Activated CD4-positive, alpha-beta memory T cell treated with anti-CD3 and anti-CD28 coated beads for 36 hours (primary cell): ENCODE results near the gene ZC3H12C. TPM values are rescaled to one million over a fixed set of nuclear protein-coding genes. Genes with fewer than 3 reads are reported as not detected.

Source experiments
- CTCF ChIA-PET: fragments of 350-600 bp; sonication (Branson Sonifier 250); formaldehyde crosslinking; loops from one replicate; lab custom pipeline; 2021; ENCODE audit warnings: antibody characterized with exemption, inconsistent platforms; lab: Charles Lee
- POLR2A ChIA-PET: fragments of 350-600 bp; sonication (Branson Sonifier 250); formaldehyde crosslinking; loops from one replicate; lab custom pipeline; 2021; ENCODE audit warnings: antibody characterized with exemption; lab: Charles Lee
- DNase-seq: peaks from one replicate; pipeline ENCODE4 v3.0.0-alpha.2; 2020
- H3K27ac Mint-ChIP-seq: one replicate; pipeline ENCODE4 v1.8.0; 2021; ENCODE audit warnings: mixed read lengths
- H3K27me3 Mint-ChIP-seq: one replicate; pipeline ENCODE4 v1.8.0; 2021; ENCODE audit warnings: mixed read lengths
- H3K36me3 Mint-ChIP-seq: one replicate; pipeline ENCODE4 v1.8.0; 2021; ENCODE audit warnings: mixed read lengths
- H3K4me1 Mint-ChIP-seq: one replicate; pipeline ENCODE4 v1.8.0; 2021; ENCODE audit warnings: low read depth, mixed read lengths
- H3K4me3 Mint-ChIP-seq: one replicate; pipeline ENCODE4 v1.8.0; 2021; ENCODE audit warnings: mild to moderate bottlenecking, mixed read lengths
- H3K9me3 Mint-ChIP-seq: one replicate; pipeline ENCODE4 v1.8.0; 2021; ENCODE audit warnings: mixed read lengths
- intact Hi-C: fragments of 100-400 bp; cut with micrococcal nuclease; formaldehyde crosslinking; loops from one replicate; pipeline ENCODE4 v1.15.1; 2023
- total RNA-seq, 2 experiments: library from RNA; stranded (reverse); gene quantifications; one replicate each; pipeline ENCODE4 v1.2.3, GENCODE V29; 2021

Gene ZC3H12C
- total RNA-seq, 2 experiments from 2014 or later: 0.46 to 0.69 TPM

DNA sequence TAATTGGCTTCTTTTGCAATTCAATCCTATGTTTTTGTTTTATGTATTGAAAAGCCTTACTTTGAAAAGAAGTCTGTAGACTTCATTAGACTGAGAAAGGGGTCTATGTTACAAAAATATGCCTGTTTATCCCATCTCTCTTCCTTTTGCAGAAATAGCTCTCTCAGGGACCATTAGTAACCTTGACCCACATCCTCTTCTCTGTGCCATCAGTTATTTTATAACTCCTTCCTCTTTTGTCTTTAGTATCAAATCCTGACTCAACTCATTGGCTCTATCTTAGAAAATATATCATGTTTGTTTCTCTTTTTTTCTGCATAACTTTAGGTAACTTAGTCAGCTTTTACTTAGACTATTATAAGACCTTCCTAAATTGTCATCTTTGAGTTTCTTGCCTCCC, 20.3 kb downstream of the ZC3H12C start:
- no peak for DNase-seq
- no peaks in the 10 kb centered on the region for H3K4me1 Mint-ChIP-seq
- POLR2A ChIA-PET: no interaction called here
- H3K36me3 Mint-ChIP-seq: no peaks in the 10 kb centered on the region
- intact Hi-C loops: no loop called here
- no peaks in the 10 kb centered on the region for H3K9me3 Mint-ChIP-seq
- CTCF ChIA-PET: no interaction called here
- H3K4me3 Mint-ChIP-seq: no peak overlapping the region
- peaks cover 4% of the 10 kb centered on the region for H3K27me3 Mint-ChIP-seq
- no peak overlapping the region for H3K27ac Mint-ChIP-seq

DNA sequence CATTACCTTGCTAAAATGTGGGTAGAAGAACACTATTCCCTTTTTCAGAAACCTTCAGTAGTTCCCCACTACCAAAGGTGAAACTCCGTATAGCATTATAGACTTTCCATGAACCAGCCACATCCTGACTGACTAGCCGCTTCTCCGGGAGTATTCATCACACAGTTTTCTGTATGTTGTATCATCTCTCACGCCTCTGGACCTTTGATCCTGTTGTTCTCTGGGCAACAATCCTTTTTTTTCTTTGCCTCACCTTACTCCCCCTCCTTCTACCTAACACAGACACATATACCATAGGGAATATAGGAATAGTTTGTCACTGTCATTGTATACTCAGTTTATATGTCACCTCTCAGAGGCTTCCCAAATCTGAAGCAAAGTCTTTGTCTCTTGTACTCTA, 20.8 kb downstream of the ZC3H12C start:
- no peak for DNase-seq
- Mint-ChIP-seq H3K4me1 (no peaks in the 10 kb centered on the region), H3K27me3 (peaks cover 4% of the 10 kb centered on the region), H3K4me3 (no peak overlapping the region), H3K27ac (no peak overlapping the region), H3K9me3 (no peaks in the 10 kb centered on the region), H3K36me3 (no peaks in the 10 kb centered on the region)
- ChIA-PET POLR2A (no interaction called here), CTCF (interaction anchor here (1.0 kb wide), 1 partner anchor 72 kb away, joined by 3 read pairs; no protein-coding TSS in a partner anchor)
- intact Hi-C loops: no loop called here

DNA sequence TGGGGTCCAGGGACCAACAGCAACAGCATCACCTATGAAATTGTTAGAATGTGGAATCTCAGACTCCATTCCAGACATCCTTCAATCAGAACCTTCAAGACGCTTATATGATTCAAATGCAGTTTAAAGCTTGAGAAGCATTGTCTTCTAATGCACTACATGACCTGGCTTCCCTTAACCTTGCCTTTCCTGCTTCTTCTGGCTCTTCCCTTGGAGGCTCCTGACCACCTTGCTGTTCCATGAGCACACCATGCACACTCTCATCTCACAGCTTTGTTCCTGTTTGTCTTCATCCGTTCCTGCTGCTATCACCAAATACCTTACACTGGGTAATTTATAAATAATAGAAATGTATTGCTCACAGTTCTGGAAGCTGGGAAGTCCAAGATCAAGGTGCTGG, 26.1 kb downstream of the ZC3H12C start:
- peaks cover 2% of the 10 kb centered on the region for H3K27me3 Mint-ChIP-seq
- H3K4me3 Mint-ChIP-seq: no peak overlapping the region
- no peaks in the 10 kb centered on the region for H3K4me1 Mint-ChIP-seq
- no peaks in the 10 kb centered on the region for H3K36me3 Mint-ChIP-seq
- DNase-seq: no peak
- no peak overlapping the region for H3K27ac Mint-ChIP-seq
- H3K9me3 Mint-ChIP-seq: no peaks in the 10 kb centered on the region
- ChIA-PET POLR2A (no interaction called here), CTCF (no interaction called here)
- intact Hi-C loops: no loop called here

DNA sequence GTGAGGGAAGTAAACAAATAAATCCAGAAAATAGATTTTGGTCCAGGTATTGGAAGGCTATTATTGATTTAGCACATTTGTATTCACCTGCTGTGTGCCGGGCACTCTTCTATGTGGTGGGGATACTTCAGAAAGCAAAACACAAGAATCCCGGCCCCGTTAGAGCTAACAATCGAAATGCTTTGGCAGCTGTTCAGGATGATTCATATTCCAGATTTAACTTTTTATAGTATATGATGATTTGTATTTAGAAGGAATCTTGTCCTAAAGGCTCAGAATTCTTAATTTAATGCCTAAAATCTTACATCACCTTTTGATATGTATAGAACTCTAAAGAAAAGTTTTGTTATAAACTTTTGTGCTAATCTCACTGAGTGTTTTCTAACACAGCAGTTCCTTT, 28.0 kb downstream of the ZC3H12C start:
- CTCF ChIA-PET: no interaction called here
- no peaks in the 10 kb centered on the region for H3K36me3 Mint-ChIP-seq
- POLR2A ChIA-PET: no interaction called here
- no peak for DNase-seq
- no peaks in the 10 kb centered on the region for H3K4me1 Mint-ChIP-seq
- peaks cover 2% of the 10 kb centered on the region for H3K27me3 Mint-ChIP-seq
- no peak overlapping the region for H3K27ac Mint-ChIP-seq
- intact Hi-C loops: no loop called here
- H3K4me3 Mint-ChIP-seq: no peak overlapping the region
- H3K9me3 Mint-ChIP-seq: no peaks in the 10 kb centered on the region

DNA sequence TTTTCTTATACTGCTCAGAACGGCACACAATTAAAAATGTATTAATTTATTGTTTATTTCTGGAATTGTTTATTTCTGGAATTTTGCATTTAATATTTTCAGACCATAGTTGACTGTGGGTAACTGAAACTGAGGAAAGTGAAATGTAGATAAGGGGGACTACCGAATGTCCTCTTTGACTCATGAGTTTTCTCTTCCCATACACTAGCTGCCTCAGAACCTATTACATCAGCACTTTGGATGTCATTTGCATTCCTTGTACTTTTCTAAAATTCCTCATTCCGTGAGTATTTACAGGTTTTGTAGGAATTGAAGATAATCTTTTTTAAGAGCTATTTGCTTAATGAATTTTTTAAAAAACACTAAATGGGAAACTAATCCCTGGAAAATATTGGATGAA, 29.8 kb downstream of the ZC3H12C start:
- H3K4me1 Mint-ChIP-seq: no peaks in the 10 kb centered on the region
- no peak for DNase-seq
- ChIA-PET POLR2A (no interaction called here), CTCF (no interaction called here)
- H3K27ac Mint-ChIP-seq: no peak overlapping the region
- no peaks in the 10 kb centered on the region for H3K36me3 Mint-ChIP-seq
- H3K27me3 Mint-ChIP-seq: peaks cover 4% of the 10 kb centered on the region
- H3K4me3 Mint-ChIP-seq: no peak overlapping the region
- H3K9me3 Mint-ChIP-seq: no peaks in the 10 kb centered on the region
- intact Hi-C loops: no loop called here

DNA sequence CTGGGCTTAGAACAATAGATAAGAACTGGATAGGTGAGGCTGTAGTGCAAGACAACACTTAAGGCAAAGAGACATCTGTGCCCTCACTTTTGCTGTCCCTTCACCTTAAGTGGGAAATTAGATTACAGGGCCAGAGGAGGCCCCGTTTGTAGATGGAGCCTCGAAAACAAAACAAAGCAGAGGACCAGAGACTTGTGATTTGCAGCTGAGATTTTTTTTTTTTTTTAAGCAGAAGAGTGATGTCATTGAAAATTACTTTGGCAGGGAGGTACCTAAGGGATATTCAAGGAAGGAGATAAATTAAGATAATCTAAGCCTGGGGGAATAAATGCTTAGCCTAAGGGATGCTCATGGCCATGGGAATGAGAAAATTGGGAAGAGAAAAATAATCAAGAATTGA, 31.4 kb downstream of the ZC3H12C start:
- Mint-ChIP-seq H3K36me3 (no peaks in the 10 kb centered on the region), H3K4me3 (no peak overlapping the region), H3K27me3 (peaks cover 4% of the 10 kb centered on the region), H3K9me3 (no peaks in the 10 kb centered on the region), H3K27ac (no peak overlapping the region), H3K4me1 (no peaks in the 10 kb centered on the region)
- POLR2A ChIA-PET: no interaction called here
- DNase-seq: no peak
- intact Hi-C loops: no loop called here
- CTCF ChIA-PET: no interaction called here

DNA sequence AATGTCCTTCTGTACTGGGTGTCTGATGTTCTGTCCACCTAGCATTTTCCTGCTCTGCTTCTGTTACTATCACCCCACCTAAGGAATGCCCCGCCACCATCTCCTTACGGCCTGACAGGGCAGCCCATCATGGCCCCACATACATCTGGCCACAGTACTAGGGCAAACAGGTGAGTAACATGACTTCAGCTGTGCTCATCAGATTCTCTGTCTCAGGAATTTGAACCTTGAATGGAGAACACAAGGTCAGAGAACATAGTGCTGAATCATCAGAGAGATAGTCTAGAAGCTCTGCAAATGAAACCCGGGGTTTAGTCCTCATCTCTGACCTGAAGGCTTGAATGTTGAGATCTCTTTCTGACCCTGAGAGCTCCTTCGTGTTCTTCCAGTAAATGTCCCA, 32.4 kb downstream of the ZC3H12C start:
- no peak overlapping the region for H3K4me3 Mint-ChIP-seq
- DNase-seq: no peak
- no peaks in the 10 kb centered on the region for H3K36me3 Mint-ChIP-seq
- intact Hi-C loops: no loop called here
- CTCF ChIA-PET: no interaction called here
- no peak overlapping the region for H3K27ac Mint-ChIP-seq
- H3K9me3 Mint-ChIP-seq: no peaks in the 10 kb centered on the region
- peaks cover 4% of the 10 kb centered on the region for H3K27me3 Mint-ChIP-seq
- POLR2A ChIA-PET: no interaction called here
- H3K4me1 Mint-ChIP-seq: no peaks in the 10 kb centered on the region

DNA sequence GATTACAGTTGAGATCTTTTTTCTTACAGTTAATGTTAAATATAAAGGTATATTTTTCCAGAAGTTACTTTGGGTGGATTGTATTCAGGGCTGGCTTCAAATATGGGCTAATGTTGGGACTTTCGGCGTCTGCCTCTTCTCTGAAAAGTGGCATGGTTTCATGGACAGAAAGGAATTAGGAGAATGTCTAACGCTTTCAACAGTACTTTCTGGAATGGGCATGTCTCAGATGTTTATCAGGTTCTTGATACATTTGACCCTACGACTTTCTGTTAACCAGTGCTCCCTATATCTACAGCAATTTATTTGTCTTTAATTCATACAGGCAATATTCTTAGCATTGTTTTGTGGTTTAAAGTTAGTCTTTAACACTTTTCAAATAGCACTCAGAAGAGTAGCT, 33.7 kb downstream of the ZC3H12C start:
- no peaks in the 10 kb centered on the region for H3K4me1 Mint-ChIP-seq
- CTCF ChIA-PET: no interaction called here
- peaks cover 10% of the 10 kb centered on the region for H3K27me3 Mint-ChIP-seq

DNA sequence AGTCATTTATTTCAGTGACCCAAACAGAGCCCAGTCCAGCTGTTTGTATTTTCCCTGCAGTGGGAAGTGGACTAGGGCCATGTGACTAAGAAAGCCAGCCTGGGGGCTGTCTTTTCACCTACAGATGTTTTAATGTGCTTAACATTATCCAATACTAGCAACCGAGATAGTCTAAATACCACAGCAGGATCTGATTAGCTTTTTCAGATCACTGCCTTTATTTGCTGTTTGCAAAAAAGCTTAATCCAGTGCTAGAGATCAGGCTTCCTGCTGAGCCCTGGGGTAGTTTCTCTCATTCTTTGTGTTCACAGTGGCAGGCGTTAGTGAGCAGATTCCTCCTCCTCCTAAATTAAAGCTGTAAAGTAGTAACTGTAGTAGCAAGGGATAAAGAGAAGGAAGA, 35.0 kb downstream of the ZC3H12C start:
- ChIA-PET CTCF (interaction anchor here (0.7 kb wide), 1 partner anchor 248 kb away, joined by 4 read pairs; no protein-coding TSS in a partner anchor), POLR2A (no interaction called here)
- no peak for DNase-seq
- Mint-ChIP-seq H3K27ac (no peak overlapping the region), H3K36me3 (no peaks in the 10 kb centered on the region), H3K27me3 (peaks cover 10% of the 10 kb centered on the region), H3K4me3 (no peak overlapping the region), H3K9me3 (no peaks in the 10 kb centered on the region), H3K4me1 (no peaks in the 10 kb centered on the region)
- intact Hi-C loops: no loop called here

More for the DNA sequence above, 33.7 kb downstream of the ZC3H12C start:
- Mint-ChIP-seq H3K9me3 (no peaks in the 10 kb centered on the region), H3K36me3 (no peaks in the 10 kb centered on the region), H3K4me3 (no peak overlapping the region), H3K27ac (no peak overlapping the region)
- intact Hi-C loops: no loop called here
- DNase-seq: no peak
- POLR2A ChIA-PET: no interaction called here

DNA sequence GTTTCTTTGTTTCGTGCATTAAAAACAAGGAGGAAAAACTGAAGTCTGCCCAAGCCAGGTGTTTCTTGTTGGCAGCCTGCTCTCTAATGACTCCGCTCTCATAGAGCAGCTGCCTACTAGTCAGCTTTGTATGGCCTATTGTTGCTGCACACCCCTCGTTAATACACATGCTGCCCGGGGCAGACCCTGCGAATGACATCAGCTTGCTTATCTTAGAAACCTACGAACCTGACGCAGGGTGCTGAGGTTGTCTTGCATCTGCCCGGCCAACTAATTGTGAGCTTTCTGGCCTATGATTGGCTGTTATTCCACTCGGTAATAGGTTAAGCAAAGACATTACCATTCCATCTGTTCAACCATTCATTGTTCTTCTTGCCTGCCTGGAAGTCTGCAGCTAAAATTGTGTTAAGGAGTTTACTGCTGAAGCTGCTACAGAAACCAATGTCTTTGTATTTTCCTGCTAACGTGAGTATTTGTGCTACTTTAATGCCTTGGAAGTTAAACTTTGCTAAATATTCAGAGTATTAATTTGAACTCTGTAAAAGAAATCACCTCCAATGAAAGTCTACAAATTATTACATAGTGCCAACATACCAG, 37.5 kb downstream of the ZC3H12C start:
- DNase-seq: no peak
- H3K4me1 Mint-ChIP-seq: no peaks in the 10 kb centered on the region
- no peak overlapping the region for H3K27ac Mint-ChIP-seq
- ChIA-PET CTCF (no interaction called here), POLR2A (no interaction called here)
- peaks cover 8% of the 10 kb centered on the region for H3K27me3 Mint-ChIP-seq
- no peak overlapping the region for H3K4me3 Mint-ChIP-seq
- intact Hi-C loops: no loop called here
- no peaks in the 10 kb centered on the region for H3K36me3 Mint-ChIP-seq
- no peaks in the 10 kb centered on the region for H3K9me3 Mint-ChIP-seq

DNA sequence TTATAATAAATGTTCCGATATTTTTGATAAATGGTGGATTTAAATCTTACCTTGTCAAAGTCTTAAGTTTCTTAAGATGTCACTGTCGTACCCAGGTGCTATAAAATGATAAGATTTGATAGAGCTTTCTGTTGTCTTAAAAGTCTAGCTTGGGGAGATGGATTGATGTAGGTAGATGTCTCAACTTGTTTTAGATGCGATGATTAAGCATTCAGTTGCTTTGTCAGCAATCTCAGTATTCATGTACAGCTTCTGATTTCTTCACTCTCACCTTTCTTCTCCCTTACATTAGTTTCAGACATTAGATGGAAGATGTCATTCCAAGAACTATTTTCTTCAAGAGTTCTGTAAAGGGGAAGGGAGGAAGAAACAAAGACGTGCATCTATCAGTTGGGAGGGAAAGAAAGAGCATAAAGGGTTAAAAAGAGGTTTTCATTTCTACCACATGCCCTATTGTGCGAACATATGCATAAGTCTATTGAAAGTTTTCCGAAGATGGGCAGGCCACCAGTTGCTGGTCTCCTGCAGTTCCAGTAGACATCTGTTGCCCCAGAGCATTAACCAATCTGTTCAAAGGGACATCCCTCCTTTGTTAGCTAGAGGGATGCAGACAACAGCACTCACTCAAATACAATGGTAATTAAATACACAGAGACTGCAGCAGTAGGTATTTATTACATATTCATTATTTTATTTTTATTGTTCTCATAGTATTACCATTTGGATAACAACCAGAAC, 38.4 kb downstream of the ZC3H12C start:
- POLR2A ChIA-PET: no interaction called here
- H3K36me3 Mint-ChIP-seq: no peaks in the 10 kb centered on the region
- no peak for DNase-seq
- H3K4me3 Mint-ChIP-seq: no peak overlapping the region
- H3K4me1 Mint-ChIP-seq: no peaks in the 10 kb centered on the region
- no peaks in the 10 kb centered on the region for H3K9me3 Mint-ChIP-seq
- intact Hi-C loops: no loop called here
- peaks cover 8% of the 10 kb centered on the region for H3K27me3 Mint-ChIP-seq
- H3K27ac Mint-ChIP-seq: no peak overlapping the region
- CTCF ChIA-PET: no interaction called here

DNA sequence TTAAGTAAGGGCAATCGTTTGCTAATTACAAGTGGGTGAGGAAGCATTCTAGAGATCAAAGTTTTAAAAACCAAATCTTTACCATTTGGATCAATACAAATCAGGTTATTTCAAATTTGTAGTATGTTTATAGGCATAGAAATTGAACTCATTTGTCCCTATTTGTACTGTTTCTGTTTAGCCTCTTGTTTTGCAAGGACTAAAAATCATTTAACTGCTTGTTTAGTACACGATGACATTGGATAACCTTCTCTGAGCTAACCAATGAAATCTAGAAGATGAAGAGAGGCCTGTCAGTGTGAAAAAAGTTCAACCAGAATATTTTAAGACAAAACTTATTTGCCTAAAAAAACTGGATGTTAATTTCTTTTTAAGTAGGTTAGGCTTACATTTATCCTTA, 40.0 kb downstream of the ZC3H12C start:
- DNase-seq: no peak
- Mint-ChIP-seq H3K9me3 (no peaks in the 10 kb centered on the region), H3K4me3 (no peak overlapping the region), H3K36me3 (no peaks in the 10 kb centered on the region), H3K27ac (no peak overlapping the region), H3K27me3 (peaks cover 7% of the 10 kb centered on the region), H3K4me1 (no peaks in the 10 kb centered on the region)
- ChIA-PET POLR2A (no interaction called here), CTCF (no interaction called here)
- intact Hi-C loops: no loop called here

DNA sequence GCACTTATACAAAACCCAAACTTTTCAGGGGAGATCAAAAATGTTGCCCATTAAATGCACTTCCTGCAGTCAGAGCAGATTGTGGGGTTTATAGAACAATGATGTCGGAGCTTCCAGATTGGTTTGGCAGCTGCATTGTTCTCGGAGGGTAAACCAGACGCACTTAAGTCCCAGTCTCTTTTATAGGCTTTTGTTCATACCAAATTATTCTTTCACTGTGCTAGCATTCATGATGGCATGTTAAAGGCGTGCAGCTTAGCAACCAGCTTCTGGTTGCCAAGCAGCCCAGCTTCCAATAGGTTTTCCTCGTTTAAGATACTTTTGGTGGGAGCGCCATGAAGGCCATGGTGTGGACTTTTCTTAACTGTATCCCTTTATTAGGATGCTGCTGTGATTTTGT, 40.9 kb downstream of the ZC3H12C start:
- no peaks in the 10 kb centered on the region for H3K36me3 Mint-ChIP-seq
- intact Hi-C loops: no loop called here
- H3K9me3 Mint-ChIP-seq: no peaks in the 10 kb centered on the region
- CTCF ChIA-PET: no interaction called here
- no peak overlapping the region for H3K4me3 Mint-ChIP-seq
- no peak overlapping the region for H3K27ac Mint-ChIP-seq
- H3K4me1 Mint-ChIP-seq: no peaks in the 10 kb centered on the region
- no peak for DNase-seq
- H3K27me3 Mint-ChIP-seq: peaks cover 7% of the 10 kb centered on the region
- POLR2A ChIA-PET: no interaction called here
